NCI-H82 treated with DMSO at 0.1 percent for 48 hours (cell line): ENCODE data around the gene TEAD2.

Experiments used
- DNase-seq: peaks from one replicate; lab custom pipeline; 2025; ENCODE audit not compliant: unreplicated experiment; lab: John Stamatoyannopoulos, UW

The TEAD2 gene

GRCh38 chr19:49294401-49294800, 67.8 kb downstream of the TEAD2 start:
- DNase-seq: no peak
